GM19043 (cell line): ENCODE measurements around the gene ACOX1.

Experiments
- ATAC-seq: cut with Tn5 transposase; IDR thresholded peaks from one replicate; pipeline ENCODE4 v1.9.1; 2021; ENCODE audit warnings: low read depth; ENCODE audit not compliant: unreplicated experiment

The ACOX1 gene

DNA sequence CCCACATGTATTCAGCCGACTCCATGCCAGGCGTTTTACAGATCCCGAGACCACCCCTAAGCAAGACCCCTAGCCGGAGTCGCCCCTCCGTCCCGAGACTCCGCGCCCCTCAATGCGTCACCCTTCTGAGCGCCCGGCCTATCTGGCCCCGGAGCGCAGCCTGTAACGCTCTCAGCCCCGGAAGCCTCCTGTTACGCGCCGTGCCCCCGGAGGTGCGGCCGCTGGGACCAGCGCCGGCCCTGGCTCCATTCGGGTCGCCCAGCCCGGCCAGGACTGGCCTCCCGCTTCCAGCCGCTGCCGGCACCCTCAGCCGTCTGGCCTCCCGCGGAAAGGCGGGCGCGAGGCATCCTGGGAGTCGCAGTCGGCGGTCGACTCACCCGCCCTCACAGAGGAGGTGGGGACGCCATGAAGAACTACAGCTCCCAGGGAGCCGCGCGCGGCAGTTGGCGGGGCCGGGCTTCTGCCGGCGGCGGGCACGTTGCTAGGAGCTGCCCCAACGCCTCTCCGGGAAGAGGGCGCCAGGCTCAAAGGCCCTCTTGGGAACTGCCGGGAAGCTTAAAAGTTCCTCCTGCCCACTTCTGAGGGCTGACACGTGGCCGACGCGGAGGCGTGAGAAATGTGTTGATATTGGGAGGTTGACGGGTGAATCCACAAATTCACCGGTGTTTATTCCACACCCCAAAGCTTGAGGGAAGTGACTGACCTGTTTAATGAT is 38.1 kb downstream of the ACOX1 start, which contains the start of gene FBF1:
Gene FBF1, minus strand, starts transcription at position 316 of the 715 bp plus-strand sequence. CDS start 2,893 bp downstream, outside the sequence.
- peak; percentile 99 for ATAC-seq

DNA sequence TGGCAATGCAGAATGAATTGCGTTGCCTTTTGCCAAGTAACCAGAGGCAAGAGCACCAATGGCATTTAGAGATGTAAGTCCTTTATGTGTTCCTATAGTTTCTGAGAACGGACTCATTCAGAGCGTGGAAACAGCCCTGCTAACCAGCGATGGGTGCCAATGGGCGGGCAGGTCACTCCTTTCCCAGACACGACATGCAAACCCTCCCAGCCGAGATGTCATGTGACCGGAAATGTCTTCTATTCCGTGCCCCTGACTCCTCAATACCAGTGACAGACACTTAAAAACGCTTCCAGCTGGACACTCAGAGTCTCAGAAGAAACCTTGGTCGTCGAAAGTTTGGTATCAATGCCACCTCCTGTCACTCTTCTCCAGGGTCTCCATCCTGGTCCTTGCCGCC is 41.3 kb downstream of the ACOX1 start:
- ATAC-seq = no peak

DNA sequence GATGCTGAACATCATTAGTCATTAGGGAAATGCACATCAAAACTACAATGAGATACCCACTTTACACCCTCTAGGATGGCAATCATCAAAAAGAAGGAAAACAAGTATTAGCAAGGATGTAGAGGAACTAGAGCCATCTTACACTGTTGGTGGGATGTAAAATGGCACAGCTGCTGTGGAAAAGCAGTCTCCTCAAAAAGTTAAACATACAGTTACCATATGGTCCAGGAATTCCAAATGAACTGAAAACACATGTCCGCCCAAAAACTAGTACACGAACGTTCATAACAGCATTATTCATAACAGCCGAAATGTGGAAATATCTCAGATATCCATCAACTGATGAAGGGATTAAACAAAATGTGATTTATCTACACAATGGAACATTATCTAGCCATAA is 45.2 kb downstream of the ACOX1 start:
- no peak for ATAC-seq

DNA sequence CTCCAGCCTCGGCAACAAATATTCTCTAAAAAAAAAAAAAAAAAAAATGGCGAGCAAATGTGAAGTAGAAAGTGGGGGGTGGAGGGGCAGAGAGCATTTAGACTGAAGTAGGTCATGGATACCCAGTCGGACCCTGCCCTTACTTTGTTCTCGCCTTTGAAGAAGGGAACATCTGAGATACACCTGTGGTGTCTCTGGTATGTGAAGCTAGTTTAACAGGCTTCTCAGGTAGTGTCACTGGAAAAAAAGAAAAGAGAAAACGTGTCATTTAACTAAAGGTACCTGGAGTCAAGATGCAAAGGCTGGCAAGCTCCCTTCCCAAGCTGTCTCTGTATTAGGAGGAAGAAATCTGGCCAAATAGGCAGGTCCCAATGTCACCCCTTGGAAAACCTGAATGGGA is 46.1 kb downstream of the ACOX1 start:
- no peak for ATAC-seq

DNA sequence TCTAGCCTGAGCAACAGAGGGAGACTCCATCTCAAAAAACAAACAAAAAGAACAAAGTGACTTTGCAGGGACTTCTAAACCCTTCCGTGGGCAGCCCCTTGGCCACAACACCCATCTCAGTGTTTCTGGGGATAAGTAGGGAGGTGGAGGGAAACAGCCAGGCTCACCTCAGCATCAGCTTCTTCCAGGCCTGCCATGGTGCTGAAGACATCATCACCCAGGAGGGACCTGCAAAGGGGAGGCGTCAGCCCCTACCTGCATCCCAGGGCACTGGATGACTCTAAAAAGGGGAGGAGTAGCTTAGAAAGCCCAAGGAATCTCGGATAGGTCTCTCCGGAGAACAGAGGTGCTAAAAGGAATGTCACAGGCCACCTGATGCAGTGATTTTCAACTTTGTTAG is 47.9 kb downstream of the ACOX1 start:
- no peak for ATAC-seq

DNA sequence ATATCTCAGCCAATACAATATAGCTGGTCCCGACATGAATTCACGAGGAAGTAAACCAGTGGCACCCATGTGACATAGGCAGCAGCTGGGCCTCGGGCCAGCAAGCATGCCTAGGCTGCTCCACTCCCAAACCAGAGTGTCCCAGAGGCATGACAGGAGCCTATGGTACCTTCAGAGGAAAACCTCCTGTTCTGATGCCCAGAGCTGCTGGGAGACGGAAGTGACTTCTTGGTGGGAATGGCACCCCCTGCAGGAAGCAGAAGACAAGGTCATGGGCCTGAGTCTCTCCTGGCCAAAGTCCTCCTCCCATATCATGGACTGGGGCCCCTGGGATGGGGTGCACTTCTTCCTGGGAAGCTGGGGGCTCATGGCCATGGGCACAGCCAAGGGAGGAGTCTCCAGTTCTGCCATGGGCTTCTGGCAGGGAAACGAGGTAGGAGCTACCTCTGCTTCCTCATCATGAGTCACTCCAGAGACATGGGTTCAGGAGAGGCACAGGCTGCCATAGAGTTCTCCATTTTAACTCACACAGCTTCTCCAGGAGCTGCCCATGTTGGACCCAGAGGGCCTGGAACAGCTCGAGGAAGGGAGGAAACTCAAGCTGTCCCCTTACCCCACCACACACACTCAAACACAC is 51.6 kb downstream of the ACOX1 start:
- ATAC-seq = no peak

DNA sequence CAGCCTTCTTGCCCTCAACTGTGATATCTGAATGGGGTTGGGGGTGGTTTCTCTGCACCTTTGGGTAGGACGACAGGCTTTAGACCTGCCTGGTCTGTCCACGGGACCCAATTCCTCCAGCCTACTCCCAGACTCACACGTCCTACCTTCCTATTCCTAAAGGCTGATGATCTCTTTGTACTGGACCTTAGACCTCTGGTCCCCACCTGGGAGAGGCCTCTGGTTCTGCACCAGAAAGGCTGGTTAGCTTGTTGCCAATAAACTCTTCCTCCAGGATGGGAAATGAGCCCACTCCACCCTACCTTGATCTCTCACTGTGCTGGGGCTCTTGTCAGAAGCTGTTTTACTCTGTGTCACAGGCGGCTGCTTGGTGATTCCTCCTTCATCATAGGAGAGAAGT is 52.5 kb downstream of the ACOX1 start:
- no peak for ATAC-seq

DNA sequence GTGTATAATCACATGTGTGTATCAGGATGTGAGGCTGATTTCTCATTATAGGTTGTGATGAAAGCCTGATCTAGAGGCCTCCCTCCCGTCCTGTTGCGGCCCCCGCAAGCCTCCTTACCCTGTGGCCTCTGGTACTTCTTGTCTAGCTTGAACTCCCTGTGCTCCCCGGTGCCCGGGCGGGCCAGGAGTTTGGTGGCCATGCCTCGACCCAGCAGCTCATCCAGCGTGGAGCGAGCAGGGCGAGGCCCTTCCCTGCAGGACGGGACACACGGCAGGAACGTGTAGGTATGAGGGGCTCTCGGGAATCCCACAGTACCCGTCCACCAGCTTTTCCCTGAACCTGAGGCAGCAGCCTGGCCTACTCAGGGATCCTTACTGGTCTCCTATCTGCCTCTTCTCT is 53.1 kb downstream of the ACOX1 start:
- no peak for ATAC-seq

DNA sequence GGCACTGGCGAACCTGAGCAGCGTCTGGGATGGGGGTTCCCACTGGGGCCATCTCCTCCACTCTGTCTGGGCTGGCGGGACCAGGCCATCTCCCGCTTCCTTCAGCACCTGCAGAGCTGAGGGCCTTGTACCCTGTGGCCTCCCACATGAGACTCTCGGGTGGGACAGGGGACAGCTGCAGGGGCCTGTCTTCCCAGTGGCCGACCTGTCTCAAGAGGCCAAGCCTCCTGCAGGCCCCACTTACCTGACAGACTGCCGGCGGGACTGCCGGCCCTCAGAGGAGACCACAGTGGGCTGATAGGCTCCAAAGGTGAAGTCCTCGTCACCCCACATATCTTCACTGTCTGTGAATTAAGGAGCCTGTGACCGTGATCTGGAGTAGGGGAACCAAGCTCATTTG is 53.9 kb downstream of the ACOX1 start:
- ATAC-seq = no peak

DNA sequence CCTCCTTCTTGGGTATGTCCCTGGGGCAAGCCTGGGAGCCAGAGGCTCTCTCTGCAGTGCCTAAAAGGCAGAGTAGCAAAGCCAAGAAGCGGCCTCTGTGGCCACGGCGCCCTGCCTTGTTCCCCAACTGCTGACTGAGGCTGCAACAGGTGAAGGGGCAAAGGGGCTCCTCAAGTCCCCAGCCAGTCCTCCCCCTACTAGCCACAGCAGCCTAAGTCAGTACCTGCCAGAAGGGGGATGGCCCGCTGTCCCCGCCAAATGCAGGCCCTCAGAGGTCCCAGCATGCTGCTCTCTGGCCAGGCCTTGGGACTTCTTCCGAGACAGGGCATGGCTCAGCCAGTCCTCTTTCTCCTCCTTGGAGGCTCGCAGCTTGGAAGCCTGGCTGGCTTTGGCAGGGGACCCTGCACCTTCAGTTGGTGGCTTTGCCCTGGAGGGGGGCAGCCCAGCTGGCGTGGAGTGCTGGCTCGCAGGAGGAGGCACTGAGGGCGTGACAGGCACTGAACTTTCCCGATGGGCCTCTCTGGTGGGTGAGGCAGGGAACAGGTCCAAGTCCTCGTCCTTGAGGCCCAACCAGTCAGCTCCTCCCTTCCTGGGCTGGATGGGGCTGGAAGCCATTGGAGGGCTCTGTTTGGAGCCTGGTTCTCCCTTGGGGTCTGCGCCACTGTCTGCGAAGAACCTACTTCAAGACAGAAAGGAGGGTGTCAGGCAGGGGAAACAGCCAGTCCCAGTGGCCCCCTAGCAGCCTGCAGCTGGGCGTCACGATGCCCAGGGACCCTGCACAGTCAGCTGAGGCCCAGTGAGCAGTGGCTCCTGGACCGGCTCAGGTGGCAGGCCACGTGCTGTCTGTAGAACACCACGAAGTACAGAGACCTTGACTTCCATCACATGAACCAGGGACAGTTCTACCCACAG is 55.7 kb downstream of the ACOX1 start:
- ATAC-seq = no peak

DNA sequence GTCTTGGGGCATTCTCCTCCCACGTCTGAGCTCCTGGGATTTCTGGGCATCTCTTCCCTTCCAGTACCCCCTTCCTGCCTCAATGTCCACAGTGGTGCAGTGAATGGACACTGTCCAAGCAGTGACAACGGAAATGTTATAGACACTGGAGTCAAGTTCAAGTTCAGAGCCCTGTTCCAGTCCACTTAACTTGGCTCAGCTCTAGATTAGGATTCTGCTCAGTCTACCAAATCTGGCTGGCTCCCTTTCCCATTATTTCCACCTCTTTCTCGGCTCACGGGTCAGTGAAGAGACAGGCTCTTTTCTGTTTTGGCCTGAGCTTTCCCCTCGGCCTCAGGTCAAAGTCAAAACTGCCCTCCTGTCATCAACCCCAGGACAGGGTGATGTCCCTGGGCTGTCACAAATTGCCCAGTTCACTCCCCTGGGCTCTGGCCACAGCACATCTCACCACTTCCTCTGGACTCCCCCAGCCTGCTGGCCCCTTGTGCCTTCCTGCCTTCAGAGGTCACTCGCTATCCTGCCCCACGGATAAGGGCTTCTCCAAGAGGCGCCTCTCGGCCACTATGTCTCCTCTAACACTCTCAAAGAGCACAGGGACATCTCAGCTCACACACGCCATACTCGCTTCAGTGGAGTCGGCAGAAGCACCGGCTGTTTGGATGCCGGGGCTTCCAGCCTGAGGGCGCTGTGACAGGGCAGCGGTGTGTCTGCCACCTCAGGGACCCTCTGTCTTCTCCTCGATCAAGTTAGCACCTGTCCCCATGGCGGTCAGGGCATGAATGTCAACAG is 56.6 kb downstream of the ACOX1 start:
- ATAC-seq = no peak

DNA sequence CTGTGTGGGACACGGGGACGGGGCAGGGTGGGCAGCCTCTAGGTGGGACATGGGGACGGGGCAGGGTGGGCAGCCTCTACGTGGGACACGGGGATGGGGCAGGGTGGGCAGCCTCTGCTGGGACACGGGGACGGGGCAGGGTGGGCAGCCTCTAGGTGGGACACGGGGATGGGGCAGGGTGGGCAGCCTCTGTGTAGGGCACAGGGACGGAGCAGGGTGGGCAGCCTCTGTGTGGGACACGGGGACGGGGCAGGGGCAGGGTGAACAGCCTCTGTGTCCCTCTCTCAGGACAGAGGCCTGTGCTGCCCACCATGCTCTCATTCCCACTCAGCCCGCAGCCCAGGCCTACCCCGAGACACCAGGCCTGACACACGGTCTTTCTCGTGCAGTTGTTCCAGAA is 57.4 kb downstream of the ACOX1 start:
- ATAC-seq = no peak

DNA sequence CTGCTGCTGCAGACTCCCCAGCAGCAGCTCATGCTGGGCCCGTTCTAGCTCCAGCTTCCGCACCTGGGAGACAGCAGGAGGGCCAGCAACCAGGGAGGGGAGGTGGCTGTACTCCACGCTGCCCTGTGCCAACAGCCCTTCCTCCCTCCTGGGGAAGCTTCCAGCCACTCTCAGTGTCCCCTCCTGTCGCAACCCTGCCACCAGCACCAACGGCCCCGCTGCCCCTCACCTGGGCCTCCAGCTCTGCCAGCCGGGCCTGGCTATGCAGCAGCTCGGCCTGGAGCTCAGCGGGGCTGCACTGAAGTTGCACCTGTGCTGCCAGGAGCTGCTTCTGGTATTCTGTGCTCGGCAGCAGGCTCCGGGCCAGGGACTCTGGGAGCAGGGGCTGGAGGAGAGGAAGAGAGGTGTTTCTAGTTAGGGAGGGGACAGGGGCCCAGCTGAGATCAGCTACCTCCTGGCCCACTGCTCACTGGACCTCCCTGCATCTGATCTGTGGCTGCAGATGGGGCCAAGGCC is 58.9 kb downstream of the ACOX1 start:
- ATAC-seq = no peak

DNA sequence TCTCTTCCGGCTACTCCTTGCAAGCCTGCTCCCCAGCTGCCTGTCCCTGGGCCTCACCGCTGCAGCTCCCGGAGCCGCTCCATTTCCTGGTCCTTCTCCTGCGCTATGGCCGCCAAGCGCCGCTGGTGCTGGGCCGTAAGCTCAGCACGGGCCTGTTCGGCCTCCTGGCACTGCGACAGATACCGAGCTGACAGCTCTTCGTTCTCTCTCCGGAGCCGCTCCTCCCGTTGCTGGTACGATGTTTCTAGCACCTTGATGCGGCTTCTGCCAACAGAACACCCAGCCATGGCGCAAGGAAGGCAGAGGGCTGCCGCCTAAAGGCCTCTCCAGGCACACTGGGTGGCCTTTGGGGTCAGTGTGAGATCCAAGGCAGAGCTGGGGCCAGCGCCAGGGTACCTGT is 59.4 kb downstream of the ACOX1 start:
- ATAC-seq = no peak

DNA sequence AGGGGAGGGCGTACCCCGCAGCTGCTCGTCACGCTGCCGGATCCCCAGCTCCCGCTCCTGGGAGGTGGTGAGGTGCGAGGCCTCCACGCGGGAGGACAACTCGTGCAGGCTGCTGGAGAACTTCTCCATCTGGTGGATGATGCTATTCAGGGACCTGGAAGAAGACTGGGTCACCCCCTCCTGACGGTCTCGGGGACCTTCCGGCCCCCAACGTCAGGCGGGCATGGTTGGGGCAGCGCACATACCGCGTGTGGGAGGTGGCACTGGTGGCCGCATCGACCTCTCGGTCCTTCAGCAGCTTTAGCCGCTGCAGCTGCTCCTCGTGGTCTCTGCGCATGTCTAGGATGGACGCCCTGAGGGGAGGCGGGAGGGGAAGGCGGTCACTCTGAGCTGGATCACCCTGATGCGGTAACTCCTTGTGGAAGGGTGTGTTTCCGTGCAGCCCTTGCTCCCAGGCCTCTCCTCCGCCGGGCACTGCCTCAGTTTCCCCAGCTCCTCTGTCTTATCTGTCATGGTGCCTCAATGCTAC is 61.0 kb downstream of the ACOX1 start:
- no peak for ATAC-seq

DNA sequence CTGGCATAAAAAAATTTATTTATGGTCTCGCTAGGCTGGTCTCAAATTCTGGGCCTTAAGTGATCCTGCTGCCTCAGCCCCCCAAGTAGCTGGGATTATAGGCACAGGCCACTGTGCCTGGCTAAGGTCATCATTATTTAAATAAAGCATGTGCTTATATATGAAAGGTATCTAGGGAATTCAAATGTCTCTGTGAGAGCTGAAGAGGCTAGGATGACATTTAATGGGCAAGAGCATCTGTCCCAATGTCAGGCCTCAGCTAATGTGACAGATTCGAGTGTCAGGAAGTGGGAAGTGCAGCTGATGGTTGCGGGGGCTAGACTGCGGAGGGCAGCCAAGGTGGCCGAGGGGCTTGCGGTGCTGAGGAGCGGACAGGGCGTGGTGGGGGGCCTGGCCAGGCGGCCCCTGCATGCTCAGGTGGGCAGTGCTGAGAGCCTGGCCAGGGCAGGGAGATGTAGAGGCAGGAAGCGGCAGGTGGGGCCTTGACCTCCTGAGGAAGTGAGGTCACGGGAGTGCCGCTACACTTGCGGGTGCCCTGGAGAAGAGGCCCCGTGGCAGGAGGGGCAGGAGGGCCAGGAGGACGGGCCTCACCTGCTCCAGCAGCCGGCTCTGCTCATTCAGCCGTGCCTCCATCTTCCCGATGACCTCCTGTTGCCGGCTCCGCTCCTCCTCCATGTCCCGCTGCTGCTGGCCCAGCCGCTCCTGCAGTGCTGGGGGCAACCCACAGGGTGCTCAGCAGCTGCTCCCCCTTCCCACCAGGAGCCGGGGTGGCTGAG is 61.6 kb downstream of the ACOX1 start:
- ATAC-seq = no peak

DNA sequence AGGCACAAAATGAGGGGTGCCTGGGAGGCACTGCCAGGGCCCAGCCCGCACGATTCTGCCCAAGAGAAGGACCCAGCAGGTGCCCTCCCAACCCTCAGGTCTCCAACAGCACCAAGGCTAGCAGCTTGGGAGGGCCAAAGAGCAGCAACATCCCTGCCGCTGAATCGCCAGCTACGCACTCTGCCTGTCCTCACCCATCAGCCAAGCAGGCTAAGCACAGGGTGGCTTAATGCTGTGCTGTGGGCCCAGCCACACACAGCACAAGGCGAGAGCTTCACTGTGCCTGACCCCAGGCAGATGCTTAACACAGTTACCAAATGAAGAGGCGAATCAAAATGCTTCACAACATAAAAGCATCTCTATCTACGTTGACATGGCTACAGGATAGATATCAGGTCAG is 63.7 kb downstream of the ACOX1 start:
- no peak for ATAC-seq

DNA sequence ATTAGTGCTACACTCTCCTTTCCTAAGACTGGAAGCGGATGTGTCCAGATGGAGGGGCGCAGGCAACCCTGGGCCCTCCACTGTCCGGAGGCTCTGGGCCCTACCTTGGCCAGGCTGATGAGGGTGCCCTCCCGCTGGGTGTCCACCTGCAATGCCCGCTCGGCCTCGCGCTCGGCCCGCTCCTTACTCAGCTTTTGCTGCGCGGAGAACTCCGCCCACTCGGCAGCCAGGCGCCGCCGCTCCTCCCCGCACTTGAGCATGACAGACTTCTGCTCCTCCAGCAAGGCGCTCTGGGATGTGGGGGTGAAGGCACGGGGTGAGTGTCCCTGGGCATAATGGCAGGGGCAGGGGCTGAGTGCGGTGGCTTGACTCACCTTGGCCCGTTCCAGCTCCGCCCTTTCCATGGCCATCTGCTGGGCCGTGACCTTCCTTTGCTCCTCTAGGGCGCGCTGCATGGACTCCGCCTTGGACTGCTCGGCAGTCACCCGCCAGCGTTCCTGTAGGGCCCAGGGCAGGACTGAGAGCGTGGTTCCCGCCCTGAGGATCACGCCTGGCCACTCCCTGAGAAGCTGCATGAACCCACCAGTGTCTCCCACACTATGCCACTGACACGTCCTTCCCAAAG is 64.2 kb downstream of the ACOX1 start:
- no peak for ATAC-seq
